H7 (cell line): ENCODE measurements around the gene FMNL2. TPM values are rescaled to one million over a fixed set of nuclear protein-coding genes. Genes with fewer than 3 reads are reported as not detected.

Source experiments
- DNase-seq: peaks from one replicate; pipeline ENCODE4 v3.0.0; 2012
- H3K27me3 ChIP-seq: 2 replicates; pipeline ENCODE4 v1.6.0; 2011; ENCODE audit warnings: mild to moderate bottlenecking, low read length; ENCODE audit not compliant: control insufficient read depth, insufficient read depth
- H3K36me3 ChIP-seq: replicated peaks from 2 replicates; pipeline ENCODE4 v1.5.1; 2011; ENCODE audit warnings: low read length; ENCODE audit not compliant: control insufficient read depth, insufficient read depth
- H3K4me3 ChIP-seq: 2 replicates; pipeline ENCODE4 v1.5.1; 2011; ENCODE audit warnings: low read depth, mild to moderate bottlenecking, control low read depth, low read length, moderate library complexity; ENCODE audit not compliant: insufficient read depth
- total RNA-seq: library from RNA; depleted of rRNA; stranded (reverse); fragments of >200 nt; shearing (Covaris generic); gene quantifications from 2 replicates; pipeline ENCODE4 v1.2.3, GENCODE V29; 2014

Gene FMNL2
- total RNA-seq, 1 experiment from 2014 or later: 20.0 TPM

DNA sequence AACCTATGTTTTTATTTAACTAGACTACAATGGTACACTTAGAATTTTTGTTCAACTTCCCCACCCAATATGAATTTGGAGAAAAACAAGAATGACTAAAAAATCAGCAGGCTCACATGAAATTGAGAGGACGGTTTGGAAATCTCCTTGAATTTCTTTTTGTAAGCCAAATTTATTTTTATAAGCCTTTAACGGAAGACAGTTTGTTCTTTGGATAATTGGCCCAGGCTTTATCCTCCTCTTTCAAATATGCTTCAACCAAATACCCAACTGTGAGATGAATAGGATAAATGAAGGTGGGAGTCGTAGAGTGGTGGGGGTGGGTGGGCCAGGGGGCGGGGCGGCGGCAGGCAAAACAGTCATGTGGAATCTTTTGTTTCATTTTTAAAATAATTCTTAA lies 60.6 kb downstream of the FMNL2 start:
- Histone ChIP-seq H3K4me3 (no peak overlapping the region), H3K36me3 (no peaks in the 10 kb centered on the region), H3K27me3 (no peaks in the 10 kb centered on the region)
- peak; percentile 43 for DNase-seq

DNA sequence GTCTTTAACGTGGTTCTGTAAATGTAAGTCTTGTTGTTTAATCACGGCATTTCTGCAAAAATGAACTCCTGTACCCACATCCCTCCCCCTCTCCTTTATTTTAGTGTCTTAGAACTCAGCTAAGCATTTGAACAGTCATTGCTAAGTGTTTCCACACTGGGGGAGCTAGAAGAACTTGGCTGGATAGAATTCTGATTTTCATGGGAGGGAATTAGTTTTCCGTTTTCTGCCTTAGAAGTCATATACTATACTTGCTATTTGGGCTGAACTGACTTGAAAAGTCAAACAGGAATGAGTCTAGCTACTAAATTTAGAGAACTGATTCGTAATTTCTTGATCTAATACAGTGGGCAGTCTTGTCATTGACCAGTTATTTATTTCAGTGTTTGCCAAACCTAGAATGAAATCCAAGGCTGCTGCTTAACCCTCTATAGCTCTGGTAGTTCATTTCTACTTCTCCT lies 61.1 kb downstream of the FMNL2 start:
- Histone ChIP-seq H3K27me3 (no peaks in the 10 kb centered on the region), H3K4me3 (no peak overlapping the region), H3K36me3 (no peaks in the 10 kb centered on the region)
- no peak for DNase-seq

GRCh38 chr2:152396763-152397162 lies 61.8 kb downstream of the FMNL2 start:
- DNase-seq: no peak

GRCh38 chr2:152399003-152399402 lies 64.0 kb downstream of the FMNL2 start:
- Histone ChIP-seq H3K27me3 (no peaks in the 10 kb centered on the region), H3K36me3 (no peaks in the 10 kb centered on the region)

More at GRCh38 chr2:152396763-152397162, 61.8 kb downstream of the FMNL2 start:
- Histone ChIP-seq H3K27me3 (no peaks in the 10 kb centered on the region), H3K4me3 (no peak overlapping the region), H3K36me3 (no peaks in the 10 kb centered on the region)

GRCh38 chr2:152400607-152401214 lies 65.7 kb downstream of the FMNL2 start:
- Histone ChIP-seq H3K36me3 (no peaks in the 10 kb centered on the region), H3K27me3 (no peaks in the 10 kb centered on the region), H3K4me3 (no peak overlapping the region)
- DNase-seq: no peak

More at GRCh38 chr2:152399003-152399402, 64.0 kb downstream of the FMNL2 start:
- DNase-seq: no peak
- no peak overlapping the region for H3K4me3 ChIP-seq

DNA sequence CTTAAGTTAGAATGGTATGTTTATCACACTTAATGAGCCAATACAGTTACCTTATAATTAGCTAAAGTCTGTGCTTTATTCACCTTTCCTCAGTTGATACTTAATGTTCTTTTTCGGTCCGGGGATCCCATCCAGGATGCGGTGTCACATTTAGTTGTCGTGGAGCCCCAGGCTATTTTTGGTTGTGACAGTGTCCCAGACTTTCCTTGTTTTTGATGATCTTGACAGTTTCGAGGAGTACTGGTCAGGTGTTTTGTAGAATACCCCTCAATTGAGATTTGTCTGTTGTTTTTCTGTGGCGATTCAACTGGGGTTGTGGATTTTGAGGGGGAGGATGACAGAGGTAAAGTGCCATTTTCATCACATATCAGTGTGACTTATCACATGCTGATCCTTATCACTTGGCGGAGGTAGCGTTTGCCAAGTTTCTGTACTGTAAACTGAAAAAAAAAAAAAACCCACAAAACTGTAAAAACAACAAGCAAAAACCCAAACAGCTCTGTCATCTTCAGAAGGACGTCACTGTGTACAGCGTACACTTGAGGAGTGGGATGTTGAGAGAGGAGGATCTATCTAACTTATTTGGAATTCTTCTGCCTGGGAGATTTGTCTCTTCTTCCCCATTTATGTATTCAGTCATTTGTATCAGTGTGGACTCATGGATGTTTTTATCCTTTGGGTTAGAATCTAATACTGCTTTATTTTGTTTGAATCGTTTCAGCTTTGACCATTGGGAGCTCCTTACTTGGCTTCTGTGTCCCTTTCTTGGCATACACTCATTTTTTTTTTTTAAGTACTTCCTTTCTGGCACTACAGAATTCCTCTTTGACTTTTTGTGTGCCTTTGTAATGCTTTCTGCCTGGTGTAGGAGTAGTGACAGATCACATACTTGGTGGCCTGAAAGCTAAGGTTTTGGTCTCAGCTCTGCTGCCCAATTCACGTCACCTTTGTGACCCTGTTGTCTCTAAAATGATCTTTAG lies 68.1 kb downstream of the FMNL2 start:
- Histone ChIP-seq H3K4me3 (no peak overlapping the region), H3K27me3 (no peaks in the 10 kb centered on the region), H3K36me3 (no peaks in the 10 kb centered on the region)
- no peak for DNase-seq

- H3K4me3 ChIP-seq: no peak overlapping the region
- no peak for DNase-seq
- no peaks in the 10 kb centered on the region for H3K27me3 ChIP-seq
- no peaks in the 10 kb centered on the region for H3K36me3 ChIP-seq
Observed at GRCh38 chr2:152405206-152406118, 70.5 kb downstream of the FMNL2 start.

DNA sequence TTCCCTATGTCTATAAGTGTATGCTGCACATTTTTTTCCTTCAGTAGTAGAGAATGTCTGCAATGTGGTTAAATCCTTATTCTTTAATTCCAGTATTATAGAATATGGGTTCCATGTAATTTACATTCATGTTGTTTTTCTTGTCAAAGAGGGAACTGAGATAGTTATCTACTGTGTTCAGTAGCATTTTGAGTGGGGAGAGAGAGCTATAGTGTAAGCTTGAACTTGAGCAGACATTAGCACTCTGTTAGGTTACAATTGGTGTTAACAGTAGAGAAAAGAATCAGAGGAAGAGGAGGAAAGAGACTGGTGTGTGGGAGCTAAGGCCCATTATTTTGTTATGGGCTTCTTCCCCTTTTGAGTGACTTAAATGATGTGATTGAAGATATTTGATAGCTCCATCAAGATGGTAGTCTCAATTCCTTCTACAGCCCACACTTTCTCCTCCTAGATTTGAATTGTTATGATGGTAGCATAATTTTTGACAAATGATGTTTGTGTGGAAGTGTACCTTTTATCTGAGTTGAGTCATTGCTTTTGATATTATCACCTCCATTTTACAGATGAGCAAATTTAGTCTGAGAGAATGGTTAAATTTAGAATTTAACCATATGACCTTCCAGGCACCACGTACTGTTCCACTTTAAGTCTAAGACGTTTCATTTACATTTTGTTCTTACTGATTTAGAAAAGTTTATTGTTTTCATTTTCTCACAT lies 71.3 kb downstream of the FMNL2 start:
- no peak for DNase-seq
- Histone ChIP-seq H3K36me3 (no peaks in the 10 kb centered on the region), H3K4me3 (no peak overlapping the region), H3K27me3 (no peaks in the 10 kb centered on the region)

DNA sequence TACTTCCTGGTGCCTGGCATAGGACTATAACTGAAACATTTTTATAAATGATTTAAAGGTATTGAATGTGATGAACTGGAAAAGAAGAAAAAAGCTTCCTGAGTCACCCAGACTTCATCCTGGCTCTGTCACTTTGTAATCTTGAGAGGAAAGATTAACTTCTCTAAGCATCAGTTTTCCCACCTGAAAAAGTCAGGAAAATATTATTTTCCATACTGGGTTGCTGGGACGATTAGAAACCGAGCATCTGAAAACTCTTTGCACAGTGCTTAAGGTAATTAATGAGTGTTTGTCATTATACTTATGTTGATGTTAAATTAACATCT lies 71.8 kb downstream of the FMNL2 start:
- Histone ChIP-seq H3K4me3 (no peak overlapping the region), H3K36me3 (no peaks in the 10 kb centered on the region), H3K27me3 (no peaks in the 10 kb centered on the region)
- DNase-seq: no peak

DNA sequence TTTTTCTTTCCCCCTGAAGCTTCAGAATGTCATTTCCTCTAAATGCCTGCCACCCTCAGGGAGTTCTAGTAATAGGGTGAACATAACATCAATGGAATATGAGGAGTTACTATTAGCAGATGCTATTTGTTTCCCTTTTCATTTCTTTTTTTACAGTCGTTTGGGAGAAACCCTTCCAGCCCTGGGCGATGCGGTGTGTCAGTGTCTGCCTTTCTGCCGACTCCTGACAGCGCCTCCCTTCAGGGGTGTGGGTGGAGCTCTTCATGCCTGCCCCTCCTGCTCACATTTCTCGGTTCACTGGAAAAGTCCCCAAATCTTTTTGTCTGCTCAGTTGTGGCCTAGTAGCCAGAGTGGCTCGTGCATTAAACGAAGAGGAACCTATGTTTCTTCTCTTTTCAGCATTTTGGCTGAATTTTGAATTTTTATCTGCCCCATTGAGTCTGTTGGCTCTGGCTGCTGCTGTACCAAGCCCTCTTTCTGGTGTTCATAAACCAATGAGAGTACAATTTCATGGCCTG lies 72.3 kb downstream of the FMNL2 start:
- no peaks in the 10 kb centered on the region for H3K36me3 ChIP-seq
- no peaks in the 10 kb centered on the region for H3K27me3 ChIP-seq
- DNase-seq: peak; percentile 49
- H3K4me3 ChIP-seq: no peak overlapping the region

DNA sequence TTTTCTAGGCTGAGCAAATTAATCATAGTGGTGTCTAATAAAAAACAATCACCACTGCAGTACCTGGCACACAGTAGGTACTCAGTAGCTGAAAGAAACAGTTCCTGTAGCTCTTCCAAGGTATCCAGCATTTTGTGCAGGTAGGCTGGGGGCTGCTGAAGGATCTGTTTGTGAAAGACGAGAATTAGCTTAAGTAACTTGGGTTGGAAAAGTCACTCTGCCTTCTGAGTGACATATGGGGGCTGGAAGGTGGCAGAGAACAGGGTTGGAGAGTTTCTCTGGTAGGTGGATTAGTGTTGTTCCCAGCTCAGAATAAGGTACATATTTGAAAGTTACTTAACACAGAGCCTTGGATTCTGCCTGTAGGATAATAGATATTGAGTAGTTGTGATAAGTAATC lies 72.8 kb downstream of the FMNL2 start:
- Histone ChIP-seq H3K27me3 (no peaks in the 10 kb centered on the region), H3K36me3 (no peaks in the 10 kb centered on the region), H3K4me3 (no peak overlapping the region)
- DNase-seq: no peak

DNA sequence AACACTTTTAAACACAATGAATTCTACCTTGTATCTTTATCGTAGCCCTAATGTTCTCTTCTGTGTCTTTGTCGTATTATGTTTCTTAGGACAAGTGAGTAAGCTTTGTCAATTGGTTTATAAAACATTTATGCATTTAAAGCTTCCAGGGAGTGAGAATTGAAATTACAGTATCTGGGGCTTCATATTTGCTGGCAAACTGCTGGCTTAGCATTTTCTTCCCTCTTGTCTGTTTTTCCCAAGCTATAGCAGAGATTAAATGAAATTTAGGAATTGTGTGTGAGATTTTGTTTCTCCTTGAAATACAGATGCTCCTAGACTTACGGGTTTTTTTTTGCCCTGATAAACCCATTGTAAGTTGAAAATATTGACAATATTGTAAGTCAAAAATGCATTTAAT lies 73.3 kb downstream of the FMNL2 start:
- no peak overlapping the region for H3K4me3 ChIP-seq
- no peaks in the 10 kb centered on the region for H3K36me3 ChIP-seq

DNA sequence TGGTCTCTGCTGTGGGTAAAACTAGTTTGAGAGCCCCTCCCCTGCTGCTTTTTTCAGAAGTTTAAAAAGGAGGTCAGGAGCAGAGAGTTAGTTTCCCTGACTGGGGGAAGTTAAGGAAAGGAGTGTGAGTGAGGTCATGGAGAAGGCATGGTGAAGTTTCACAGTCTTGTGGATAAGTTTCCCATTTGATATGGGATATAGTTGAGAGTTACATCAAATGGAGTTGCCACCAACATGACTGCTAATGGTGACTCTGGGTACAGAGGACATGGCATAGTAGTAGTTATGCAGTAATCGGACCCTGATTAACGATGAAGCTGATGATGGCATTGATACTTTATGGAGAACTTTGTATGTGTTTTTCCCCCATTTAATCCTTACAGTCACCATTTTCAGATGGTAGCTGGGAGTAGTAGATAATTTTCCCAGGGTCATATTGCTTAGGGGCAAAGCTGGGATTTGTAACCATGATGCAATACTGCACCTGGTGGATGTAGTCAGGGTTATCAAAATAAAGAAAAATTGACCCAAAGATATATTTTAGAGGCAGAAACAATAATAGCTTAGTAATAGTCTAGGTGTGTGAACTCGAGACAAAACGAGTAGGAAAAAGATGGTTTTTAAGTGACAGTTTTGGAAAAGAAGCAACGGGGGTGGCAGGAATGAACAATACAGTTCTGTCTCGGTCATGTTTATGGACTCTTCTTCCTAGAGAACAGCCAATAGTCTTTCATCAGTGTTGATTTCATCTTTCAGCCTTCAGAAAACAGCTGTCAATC lies 74.6 kb downstream of the FMNL2 start:
- H3K27me3 ChIP-seq: no peaks in the 10 kb centered on the region
- DNase-seq: no peak
- H3K4me3 ChIP-seq: no peak overlapping the region
- H3K36me3 ChIP-seq: no peaks in the 10 kb centered on the region

More for the DNA sequence above, 73.3 kb downstream of the FMNL2 start:
- H3K27me3 ChIP-seq: no peaks in the 10 kb centered on the region
- no peak for DNase-seq
